ENCODE data around the gene ZNF544. TPM values are rescaled to one million over a fixed set of nuclear protein-coding genes. Genes with fewer than 3 reads are reported as not detected.

ZNF544 gene
- total RNA-seq, 1 donor from 2014 or later: 3.9 TPM

DNA sequence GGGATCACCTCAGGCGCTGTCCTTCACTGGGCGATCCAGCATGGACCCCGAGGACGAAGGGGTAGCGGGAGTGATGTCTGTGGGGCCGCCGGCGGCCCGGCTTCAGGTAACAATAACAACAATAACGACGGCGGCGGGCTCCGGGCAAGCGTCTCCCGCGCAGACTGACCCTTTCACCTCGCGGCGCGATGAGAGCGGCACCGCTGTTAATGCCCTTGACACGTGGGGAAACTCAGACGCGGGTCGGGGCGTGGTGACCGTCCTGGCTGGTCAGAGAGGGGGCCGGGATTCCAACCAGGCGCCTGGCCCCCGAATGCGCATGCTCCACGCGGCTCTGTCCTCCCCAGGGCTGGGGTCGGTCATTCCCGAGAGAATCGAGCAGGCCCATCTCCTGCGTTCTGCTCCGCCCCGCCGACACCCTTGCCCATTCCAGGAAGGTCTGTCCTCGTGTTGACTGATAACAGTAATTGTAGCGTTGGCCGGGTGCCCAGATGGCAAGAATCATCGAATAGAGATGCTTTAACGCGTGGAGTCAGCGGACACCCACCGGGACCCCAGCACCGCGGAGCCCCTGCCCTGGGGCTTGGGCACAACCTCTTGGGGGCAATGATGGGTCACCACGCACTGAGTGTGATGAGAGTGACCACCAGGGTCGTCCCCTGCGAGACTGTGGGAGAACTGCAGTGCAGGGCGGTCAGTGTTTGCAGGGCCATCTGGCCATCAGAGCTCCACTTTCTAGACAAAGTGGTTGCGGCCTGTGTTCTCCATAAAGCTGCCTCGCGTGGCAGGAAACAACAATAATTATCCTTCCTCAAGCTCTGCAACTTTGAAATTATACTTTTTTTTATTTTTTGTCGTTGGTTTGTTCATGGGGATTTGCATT is 50.6 kb downstream of the ZNF544 start:
- peaks cover 3 to 53% of the 10 kb centered on the region in 2 donors for H3K9me3 ChIP-seq
- H3K27me3 ChIP-seq: no peaks in the 10 kb centered on the region
- peaks cover 0 to 23% of the 10 kb centered on the region in 2 donors for H3K36me3 ChIP-seq
- peak; percentile 21 to 72 for DNase-seq (ENCODE audit: low spot score in 2 of 2)
- no peaks in the 10 kb centered on the region for H3K4me1 ChIP-seq
- peak overlapping the region; percentile 67 to 96 for H3K4me3 ChIP-seq
- intact Hi-C loops (cut with DNase I): no loop called here
- H3K27ac ChIP-seq: peak overlapping the region; percentile 77 to 92
- TF ChIP-seq, protein P1, sequence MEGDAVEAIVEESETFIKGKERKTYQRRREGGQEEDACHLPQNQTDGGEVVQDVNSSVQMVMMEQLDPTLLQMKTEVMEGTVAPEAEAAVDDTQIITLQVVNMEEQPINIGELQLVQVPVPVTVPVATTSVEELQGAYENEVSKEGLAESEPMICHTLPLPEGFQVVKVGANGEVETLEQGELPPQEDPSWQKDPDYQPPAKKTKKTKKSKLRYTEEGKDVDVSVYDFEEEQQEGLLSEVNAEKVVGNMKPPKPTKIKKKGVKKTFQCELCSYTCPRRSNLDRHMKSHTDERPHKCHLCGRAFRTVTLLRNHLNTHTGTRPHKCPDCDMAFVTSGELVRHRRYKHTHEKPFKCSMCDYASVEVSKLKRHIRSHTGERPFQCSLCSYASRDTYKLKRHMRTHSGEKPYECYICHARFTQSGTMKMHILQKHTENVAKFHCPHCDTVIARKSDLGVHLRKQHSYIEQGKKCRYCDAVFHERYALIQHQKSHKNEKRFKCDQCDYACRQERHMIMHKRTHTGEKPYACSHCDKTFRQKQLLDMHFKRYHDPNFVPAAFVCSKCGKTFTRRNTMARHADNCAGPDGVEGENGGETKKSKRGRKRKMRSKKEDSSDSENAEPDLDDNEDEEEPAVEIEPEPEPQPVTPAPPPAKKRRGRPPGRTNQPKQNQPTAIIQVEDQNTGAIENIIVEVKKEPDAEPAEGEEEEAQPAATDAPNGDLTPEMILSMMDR (IDR thresholded peaks at IDR 0.05): no peak

DNA sequence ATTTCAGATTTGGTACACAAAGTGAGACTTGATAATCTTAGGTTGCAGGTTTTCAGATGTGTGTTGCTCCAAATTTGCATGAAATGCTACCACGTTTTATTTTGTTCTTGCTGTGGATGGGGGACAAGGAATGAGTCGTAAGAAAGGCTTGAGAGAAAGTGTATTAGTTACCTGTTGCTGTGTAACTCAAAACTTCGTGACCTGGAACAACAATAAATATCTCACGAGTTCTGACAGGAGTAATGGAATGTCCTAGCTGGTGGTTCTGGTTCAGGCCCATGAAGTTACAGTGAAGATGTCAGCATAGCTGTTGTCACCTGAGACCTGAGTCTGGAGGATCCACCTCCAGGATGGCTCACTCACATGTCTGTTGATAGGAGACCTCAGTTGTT is 51.2 kb downstream of the ZNF544 start:
- Histone ChIP-seq H3K36me3 (peaks cover 0 to 22% of the 10 kb centered on the region in 2 donors), H3K4me1 (no peaks in the 10 kb centered on the region), H3K27me3 (no peaks in the 10 kb centered on the region), H3K9me3 (peaks cover 0 to 53% of the 10 kb centered on the region in 2 donors), H3K27ac (no peak overlapping the region), H3K4me3 (peak overlapping the region; percentile 67 to 96)
- no peak for DNase-seq (ENCODE audit: low spot score in 2 of 2)
- intact Hi-C loops (cut with DNase I): no loop called here
- TF ChIP-seq, protein P1 (IDR thresholded peaks at IDR 0.05): no peak

DNA sequence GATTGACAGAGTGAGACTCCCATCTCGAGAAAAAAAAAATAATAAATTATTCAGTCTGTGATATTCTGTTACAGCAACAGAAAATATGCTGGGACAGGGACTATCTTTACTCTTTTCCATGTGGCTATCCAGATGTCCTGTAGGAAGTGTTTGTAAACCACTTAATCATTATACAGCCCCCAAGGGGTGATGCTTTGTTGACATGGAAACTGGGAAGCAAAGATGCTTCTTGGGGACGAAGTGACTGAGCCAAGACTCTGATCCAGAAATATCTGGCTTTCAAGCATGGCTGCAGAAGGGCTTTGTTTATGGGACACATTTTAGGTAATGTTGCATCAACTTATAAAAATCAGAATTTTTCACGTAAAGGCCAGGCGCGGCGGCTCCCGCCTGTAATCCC is 55.5 kb downstream of the ZNF544 start:
- DNase-seq (ENCODE audit: low spot score in 2 of 2): no peak
- TF ChIP-seq, protein P1 (IDR thresholded peaks at IDR 0.05): no peak
- Histone ChIP-seq H3K9me3 (peaks cover 2 to 66% of the 10 kb centered on the region in 2 donors), H3K27me3 (no peaks in the 10 kb centered on the region), H3K27ac (no peak overlapping the region), H3K36me3 (peaks cover 41 to 56% of the 10 kb centered on the region in 2 donors), H3K4me3 (no peak overlapping the region), H3K4me1 (no peaks in the 10 kb centered on the region)
- intact Hi-C loops (cut with DNase I): no loop called here

- Histone ChIP-seq H3K9me3 (peaks cover 41 to 93% of the 10 kb centered on the region in 2 donors), H3K36me3 (peaks cover 96 to 99% of the 10 kb centered on the region in 2 donors), H3K4me1 (no peaks in the 10 kb centered on the region), H3K27me3 (no peaks in the 10 kb centered on the region), H3K4me3 (no peak overlapping the region), H3K27ac (no peak overlapping the region)
- intact Hi-C loops (cut with DNase I): no loop called here
- TF ChIP-seq, protein P1 (IDR thresholded peaks at IDR 0.05): no peak
- no peak for DNase-seq (ENCODE audit: low spot score in 2 of 2)
Measured at GRCh38 chr19:58291943-58292342, 63.2 kb downstream of the ZNF544 start.

DNA sequence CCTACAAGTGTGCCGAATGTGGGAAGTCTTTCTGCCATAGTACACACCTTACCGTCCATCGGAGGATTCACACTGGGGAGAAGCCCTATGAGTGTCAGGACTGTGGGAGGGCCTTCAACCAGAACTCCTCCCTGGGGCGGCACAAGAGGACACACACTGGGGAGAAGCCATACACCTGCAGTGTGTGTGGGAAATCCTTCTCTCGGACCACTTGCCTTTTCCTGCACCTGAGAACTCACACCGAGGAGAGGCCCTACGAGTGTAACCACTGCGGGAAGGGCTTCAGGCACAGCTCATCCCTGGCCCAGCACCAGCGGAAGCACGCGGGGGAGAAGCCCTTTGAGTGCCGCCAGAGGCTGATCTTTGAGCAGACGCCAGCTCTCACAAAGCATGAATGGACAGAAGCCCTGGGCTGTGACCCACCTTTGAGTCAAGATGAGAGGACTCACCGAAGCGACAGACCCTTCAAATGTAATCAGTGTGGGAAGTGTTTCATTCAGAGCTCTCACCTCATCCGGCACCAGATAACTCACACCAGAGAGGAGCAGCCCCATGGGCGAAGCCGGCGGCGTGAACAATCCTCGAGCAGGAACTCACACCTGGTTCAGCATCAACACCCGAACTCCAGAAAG is 66.1 kb downstream of the ZNF544 start:
- Histone ChIP-seq H3K4me1 (no peaks in the 10 kb centered on the region), H3K27me3 (no peaks in the 10 kb centered on the region), H3K9me3 (peaks cover 45 to 96% of the 10 kb centered on the region in 2 donors), H3K4me3 (no peak overlapping the region), H3K27ac (no peak overlapping the region), H3K36me3 (peaks cover 92 to 98% of the 10 kb centered on the region in 2 donors)
- TF ChIP-seq, protein P1 (IDR thresholded peaks at IDR 0.05): no peak
- intact Hi-C loops (cut with DNase I): no loop called here
- no peak for DNase-seq (ENCODE audit: low spot score in 2 of 2)
